SK-N-SH (cell line): Measurements from ENCODE around the gene MCTP1.

Experiments used
- EP300 ChIP-seq, 2 experiments: IDR thresholded peaks; 2 replicates each; pipeline versions ENCODE4 v1.4.0 to v1.6.1; 2012; ENCODE audit warnings: borderline replicate concordance in 1 of 2, low read depth in 1 of 2, low read length in 1 of 2
- JUND ChIP-seq: IDR thresholded peaks from 2 replicates; pipeline ENCODE4 v1.4.0; 2012
- MEF2A ChIP-seq: IDR thresholded peaks from 2 replicates; pipeline ENCODE4 v1.4.0; 2012; ENCODE audit warnings: low read depth, borderline replicate concordance
- NRF1 ChIP-seq: IDR thresholded peaks from 2 replicates; pipeline ENCODE4 v1.6.1; 2012; ENCODE audit warnings: low read depth, mild to moderate bottlenecking, low read length
- SIN3A ChIP-seq: IDR thresholded peaks from 2 replicates; pipeline ENCODE4 v1.6.1; 2012; ENCODE audit warnings: low read depth, mild to moderate bottlenecking, low read length, moderate library complexity, borderline replicate concordance
- SMC3 ChIP-seq: IDR thresholded peaks from 2 replicates; pipeline ENCODE4 v1.6.1; 2012; ENCODE audit warnings: low read depth, low read length, improper control_type of control experiment
- TAF1 ChIP-seq: IDR thresholded peaks from 2 replicates; pipeline ENCODE4 v1.6.1; 2012; ENCODE audit warnings: low read depth, mild to moderate bottlenecking, low read length, moderate library complexity, borderline replicate concordance
- TEAD4 ChIP-seq: IDR thresholded peaks from 2 replicates; pipeline ENCODE4 v1.4.0; 2012; ENCODE audit warnings: mild to moderate bottlenecking, borderline replicate concordance; ENCODE audit not compliant: insufficient read depth
- YY1 ChIP-seq: IDR thresholded peaks from 2 replicates; pipeline ENCODE4 v1.4.0; 2012; ENCODE audit warnings: low read depth, mild to moderate bottlenecking
- TF ChIP-seq, protein P1 (sequence below): fragments of 200-600 bp; sonication (generic); IDR thresholded peaks from 2 replicates; pipeline ENCODE4 v1.6.1; 2017; ENCODE audit warnings: antibody characterized with exemption, mild to moderate bottlenecking, moderate library complexity
- TF ChIP-seq, protein P2 (sequence below): IDR thresholded peaks from 2 replicates; pipeline ENCODE4 v1.6.1; 2012; ENCODE audit warnings: mild to moderate bottlenecking, low read depth, low read length, moderate library complexity

DNA sequence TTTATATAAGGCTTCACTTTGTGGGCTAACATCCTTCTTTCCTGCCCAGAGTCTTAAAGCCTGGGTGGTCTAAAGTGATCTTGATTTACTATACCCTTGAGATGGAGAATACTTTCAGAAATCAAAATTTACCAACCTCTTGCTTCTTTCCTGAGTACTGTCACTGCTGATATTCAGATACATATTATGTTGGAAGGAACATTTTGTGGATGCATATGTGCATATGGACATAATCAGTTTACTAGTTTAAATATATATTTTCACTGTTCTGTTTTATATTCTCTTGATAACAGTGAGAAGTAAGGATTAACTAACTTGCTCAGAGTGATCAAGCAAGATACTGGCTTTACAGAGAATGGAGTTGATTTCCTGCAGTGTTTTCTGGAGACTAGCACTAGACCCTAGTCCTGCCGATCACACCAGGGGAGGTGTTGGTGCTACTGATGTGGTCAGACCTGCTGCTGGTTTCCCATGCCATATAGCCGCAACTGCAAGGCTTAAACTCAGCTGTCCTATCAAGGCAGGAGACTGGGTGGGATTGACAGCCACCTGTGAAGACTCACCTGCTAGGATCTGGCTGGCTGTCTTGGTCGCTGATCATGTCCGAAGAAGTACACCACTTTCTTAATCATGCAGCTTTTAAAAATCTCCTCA is 608.8 kb downstream of the MCTP1 start:
- TF ChIP-seq, protein P1, sequence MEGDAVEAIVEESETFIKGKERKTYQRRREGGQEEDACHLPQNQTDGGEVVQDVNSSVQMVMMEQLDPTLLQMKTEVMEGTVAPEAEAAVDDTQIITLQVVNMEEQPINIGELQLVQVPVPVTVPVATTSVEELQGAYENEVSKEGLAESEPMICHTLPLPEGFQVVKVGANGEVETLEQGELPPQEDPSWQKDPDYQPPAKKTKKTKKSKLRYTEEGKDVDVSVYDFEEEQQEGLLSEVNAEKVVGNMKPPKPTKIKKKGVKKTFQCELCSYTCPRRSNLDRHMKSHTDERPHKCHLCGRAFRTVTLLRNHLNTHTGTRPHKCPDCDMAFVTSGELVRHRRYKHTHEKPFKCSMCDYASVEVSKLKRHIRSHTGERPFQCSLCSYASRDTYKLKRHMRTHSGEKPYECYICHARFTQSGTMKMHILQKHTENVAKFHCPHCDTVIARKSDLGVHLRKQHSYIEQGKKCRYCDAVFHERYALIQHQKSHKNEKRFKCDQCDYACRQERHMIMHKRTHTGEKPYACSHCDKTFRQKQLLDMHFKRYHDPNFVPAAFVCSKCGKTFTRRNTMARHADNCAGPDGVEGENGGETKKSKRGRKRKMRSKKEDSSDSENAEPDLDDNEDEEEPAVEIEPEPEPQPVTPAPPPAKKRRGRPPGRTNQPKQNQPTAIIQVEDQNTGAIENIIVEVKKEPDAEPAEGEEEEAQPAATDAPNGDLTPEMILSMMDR = no peak
- no peak for TF ChIP-seq JUND
- no peak for TF ChIP-seq MEF2A
- TF ChIP-seq YY1 = no peak
- no peak for TF ChIP-seq TAF1
- TF ChIP-seq NRF1 = no peak
- TF ChIP-seq, protein P2, sequence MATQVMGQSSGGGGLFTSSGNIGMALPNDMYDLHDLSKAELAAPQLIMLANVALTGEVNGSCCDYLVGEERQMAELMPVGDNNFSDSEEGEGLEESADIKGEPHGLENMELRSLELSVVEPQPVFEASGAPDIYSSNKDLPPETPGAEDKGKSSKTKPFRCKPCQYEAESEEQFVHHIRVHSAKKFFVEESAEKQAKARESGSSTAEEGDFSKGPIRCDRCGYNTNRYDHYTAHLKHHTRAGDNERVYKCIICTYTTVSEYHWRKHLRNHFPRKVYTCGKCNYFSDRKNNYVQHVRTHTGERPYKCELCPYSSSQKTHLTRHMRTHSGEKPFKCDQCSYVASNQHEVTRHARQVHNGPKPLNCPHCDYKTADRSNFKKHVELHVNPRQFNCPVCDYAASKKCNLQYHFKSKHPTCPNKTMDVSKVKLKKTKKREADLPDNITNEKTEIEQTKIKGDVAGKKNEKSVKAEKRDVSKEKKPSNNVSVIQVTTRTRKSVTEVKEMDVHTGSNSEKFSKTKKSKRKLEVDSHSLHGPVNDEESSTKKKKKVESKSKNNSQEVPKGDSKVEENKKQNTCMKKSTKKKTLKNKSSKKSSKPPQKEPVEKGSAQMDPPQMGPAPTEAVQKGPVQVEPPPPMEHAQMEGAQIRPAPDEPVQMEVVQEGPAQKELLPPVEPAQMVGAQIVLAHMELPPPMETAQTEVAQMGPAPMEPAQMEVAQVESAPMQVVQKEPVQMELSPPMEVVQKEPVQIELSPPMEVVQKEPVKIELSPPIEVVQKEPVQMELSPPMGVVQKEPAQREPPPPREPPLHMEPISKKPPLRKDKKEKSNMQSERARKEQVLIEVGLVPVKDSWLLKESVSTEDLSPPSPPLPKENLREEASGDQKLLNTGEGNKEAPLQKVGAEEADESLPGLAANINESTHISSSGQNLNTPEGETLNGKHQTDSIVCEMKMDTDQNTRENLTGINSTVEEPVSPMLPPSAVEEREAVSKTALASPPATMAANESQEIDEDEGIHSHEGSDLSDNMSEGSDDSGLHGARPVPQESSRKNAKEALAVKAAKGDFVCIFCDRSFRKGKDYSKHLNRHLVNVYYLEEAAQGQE = no peak
- no peak for TF ChIP-seq EP300 (IDR thresholded peaks at IDR 0.05; ENCODE audit: borderline replicate concordance in 1 of 2, low read depth in 1 of 2, low read length in 1 of 2)
- no peak for TF ChIP-seq TEAD4
- TF ChIP-seq SMC3 = no peak
- TF ChIP-seq SIN3A = no peak
